PC-3 (cell line): ENCODE data around the gene RABGAP1. TPM values are rescaled to one million over a fixed set of nuclear protein-coding genes. Genes with fewer than 3 reads are reported as not detected.

Experiments
- ATAC-seq: fragments of 200-7000 bp; cut with Tn5 transposase; 2 replicates; pipeline ENCODE4 v1.9.1; 2020; ENCODE audit warnings: mild to moderate bottlenecking, moderate library complexity
- BruUV-seq: library from RNA; stranded (reverse); fragments of 400-500 nt; replicated peaks from 2 replicates; lab custom pipeline; 2021; lab: Mats Ljungman, UMichigan
- CTCF ChIA-PET: fragments of 300-600 bp; sonication (Branson Sonifier 250); formaldehyde crosslinking; loops from one replicate; lab custom pipeline; 2022; ENCODE audit warnings: antibody characterized with exemption; lab: Charles Lee
- POLR2A ChIA-PET: fragments of 300-600 bp; sonication (Branson Sonifier 250); formaldehyde crosslinking; loops from one replicate; lab custom pipeline; 2022; ENCODE audit warnings: antibody characterized with exemption; ENCODE audit not compliant: unreplicated experiment; lab: Charles Lee
- DNase-seq: peaks from one replicate; pipeline ENCODE4 v3.0.0-alpha.2; 2015
- H2AFZ ChIP-seq: fragments of 300-600 bp; sonication (generic); 2 replicates; pipeline ENCODE4 v1.6.0; 2016; ENCODE audit warnings: antibody characterized with exemption, low read length
- H3F3A ChIP-seq: fragments of 300-600 bp; sonication (generic); one replicate; pipeline ENCODE4 v1.6.0; 2017; ENCODE audit warnings: antibody characterized with exemption, low read length, control low read depth, mild to moderate bottlenecking; ENCODE audit not compliant: unreplicated experiment
- H3K27ac ChIP-seq: fragments of 300-600 bp; sonication (generic); 2 replicates; pipeline ENCODE4 v1.5.1; 2016; ENCODE audit warnings: mild to moderate bottlenecking, low read length
- H3K27me3 ChIP-seq: fragments of 300-600 bp; sonication (generic); 2 replicates; pipeline ENCODE4 v1.6.1; 2016; ENCODE audit warnings: low read length, mixed read lengths
- H3K36me3 ChIP-seq: fragments of 300-600 bp; sonication (generic); 2 replicates; pipeline ENCODE4 v1.6.1; 2016; ENCODE audit warnings: low read depth, mixed run types, low read length, mixed read lengths
- H3K4me1 ChIP-seq: fragments of 300-600 bp; sonication (generic); 2 replicates; pipeline ENCODE4 v1.5.1; 2016; ENCODE audit warnings: low read length; ENCODE audit not compliant: insufficient read depth
- H3K4me2 ChIP-seq: fragments of 300-600 bp; sonication (generic); 2 replicates; pipeline ENCODE4 v1.6.0; 2016; ENCODE audit warnings: low read length
- H3K4me3 ChIP-seq: fragments of 300-600 bp; sonication (generic); 2 replicates; pipeline ENCODE4 v1.5.1; 2016; ENCODE audit warnings: mild to moderate bottlenecking, low read length, mixed read lengths
- H3K79me2 ChIP-seq: fragments of 300-600 bp; sonication (generic); 2 replicates; pipeline ENCODE4 v1.6.1; 2017; ENCODE audit warnings: low read length, mixed read lengths
- H3K9ac ChIP-seq: fragments of 300-600 bp; sonication (generic); 2 replicates; pipeline ENCODE4 v1.6.0; 2016; ENCODE audit warnings: mild to moderate bottlenecking, low read length
- H3K9me2 ChIP-seq: fragments of 300-600 bp; sonication (generic); replicated peaks from 2 replicates; pipeline ENCODE4 v1.6.1; 2016; ENCODE audit warnings: mixed run types, low read length, mixed read lengths
- H3K9me3 ChIP-seq: fragments of 300-600 bp; sonication (generic); 2 replicates; pipeline ENCODE4 v1.6.1; 2016; ENCODE audit warnings: low read length, mixed read lengths
- H4K20me1 ChIP-seq: fragments of 300-600 bp; sonication (generic); 2 replicates; pipeline ENCODE4 v1.6.1; 2016; ENCODE audit warnings: low read length, mixed read lengths
- EZH2 ChIP-seq: fragments of 300-600 bp; sonication (generic); IDR thresholded peaks from one replicate; pipeline ENCODE4 v1.6.1; 2017; ENCODE audit warnings: antibody characterized with exemption, mild to moderate bottlenecking, low read length; ENCODE audit not compliant: unreplicated experiment
- EZH2phosphoT487 ChIP-seq: fragments of 300-600 bp; sonication (generic); IDR thresholded peaks from 2 replicates; pipeline ENCODE4 v1.6.1; 2018; ENCODE audit warnings: mild to moderate bottlenecking, antibody characterized with exemption, low read length, borderline replicate concordance
- intact Hi-C: fragments of 100-400 bp; cut with micrococcal nuclease; formaldehyde crosslinking; loops from 2 replicates; pipeline ENCODE4 v1.9.0; 2023
- total RNA-seq: library from RNA; depleted of rRNA; stranded (reverse); fragments of >200 nt; gene quantifications from 2 replicates; pipeline ENCODE4 v1.2.3, GENCODE V29; 2014
- TF ChIP-seq, protein P1 (sequence below): fragments of 300-600 bp; sonication (generic); conservative IDR thresholded peaks from 2 replicates; pipeline ENCODE4 v1.5.1; 2017; ENCODE audit warnings: antibody characterized with exemption, low read depth, mild to moderate bottlenecking, low read length

RABGAP1 gene
- total RNA-seq, 1 experiment from 2014 or later, result 16.5 TPM

DNA sequence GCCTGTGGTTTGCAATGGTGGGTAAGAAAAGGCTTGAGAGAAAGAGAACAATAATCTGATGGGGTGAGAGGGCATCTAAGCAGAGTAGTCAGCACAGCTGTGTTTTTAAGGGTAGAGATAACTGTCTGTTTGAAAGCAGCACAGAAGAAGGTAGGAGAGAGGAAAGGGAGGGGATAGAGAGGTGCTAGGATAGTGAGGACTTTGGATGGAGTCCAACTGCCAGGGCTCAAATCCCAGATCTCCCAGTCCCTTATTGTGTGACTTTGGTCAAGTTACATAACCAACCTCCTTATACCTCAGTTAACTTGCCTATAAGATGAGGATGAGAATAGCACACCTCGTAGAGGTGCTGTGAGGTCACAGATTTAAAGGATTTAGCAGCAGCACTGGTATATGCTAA, 148.2 kb downstream of the RABGAP1 start:
- Histone ChIP-seq H2AFZ (no peak overlapping the region), H3K36me3 (peaks cover 5% of the 10 kb centered on the region), H3K27me3 (no peaks in the 10 kb centered on the region), H3K9me2 (no peaks in the 10 kb centered on the region), H3F3A (no peaks in the 10 kb centered on the region), H3K4me3 (no peak overlapping the region), H3K9ac (no peak overlapping the region), H4K20me1 (no peaks in the 10 kb centered on the region), H3K4me2 (no peak overlapping the region), H3K27ac (no peak overlapping the region), H3K9me3 (no peaks in the 10 kb centered on the region), H3K4me1 (peaks cover 9% of the 10 kb centered on the region), H3K79me2 (no peaks in the 10 kb centered on the region)
- ATAC-seq (no peak), DNase-seq (no peak)
- intact Hi-C loops, result no loop called here
- no TSS peak for BruUV-seq
- POLR2A ChIA-PET, result no interaction called here
- CTCF ChIA-PET, result no interaction called here
- TF ChIP-seq EZH2phosphoT487 (no peak), EZH2 (no peak)
- TF ChIP-seq, protein P1, sequence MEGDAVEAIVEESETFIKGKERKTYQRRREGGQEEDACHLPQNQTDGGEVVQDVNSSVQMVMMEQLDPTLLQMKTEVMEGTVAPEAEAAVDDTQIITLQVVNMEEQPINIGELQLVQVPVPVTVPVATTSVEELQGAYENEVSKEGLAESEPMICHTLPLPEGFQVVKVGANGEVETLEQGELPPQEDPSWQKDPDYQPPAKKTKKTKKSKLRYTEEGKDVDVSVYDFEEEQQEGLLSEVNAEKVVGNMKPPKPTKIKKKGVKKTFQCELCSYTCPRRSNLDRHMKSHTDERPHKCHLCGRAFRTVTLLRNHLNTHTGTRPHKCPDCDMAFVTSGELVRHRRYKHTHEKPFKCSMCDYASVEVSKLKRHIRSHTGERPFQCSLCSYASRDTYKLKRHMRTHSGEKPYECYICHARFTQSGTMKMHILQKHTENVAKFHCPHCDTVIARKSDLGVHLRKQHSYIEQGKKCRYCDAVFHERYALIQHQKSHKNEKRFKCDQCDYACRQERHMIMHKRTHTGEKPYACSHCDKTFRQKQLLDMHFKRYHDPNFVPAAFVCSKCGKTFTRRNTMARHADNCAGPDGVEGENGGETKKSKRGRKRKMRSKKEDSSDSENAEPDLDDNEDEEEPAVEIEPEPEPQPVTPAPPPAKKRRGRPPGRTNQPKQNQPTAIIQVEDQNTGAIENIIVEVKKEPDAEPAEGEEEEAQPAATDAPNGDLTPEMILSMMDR, result no peak

DNA sequence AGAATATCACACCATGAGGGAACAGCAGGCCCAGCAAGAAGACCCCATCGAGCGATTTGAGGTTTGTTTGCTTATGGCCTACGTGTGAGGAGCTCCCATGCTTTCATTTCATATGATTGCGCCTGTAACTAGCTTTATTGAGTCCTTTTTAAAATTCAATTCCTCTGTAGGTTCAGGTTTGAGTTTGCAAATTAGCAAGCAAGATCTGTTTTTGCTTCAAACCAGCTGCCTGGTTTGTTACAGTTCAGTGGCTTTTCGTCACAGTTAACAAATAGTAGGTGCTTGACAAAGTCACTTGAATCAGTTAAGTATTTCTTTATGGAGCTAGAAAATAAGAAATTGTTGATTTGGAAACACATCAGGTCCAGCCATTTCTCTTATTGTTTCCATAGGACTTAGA, 149.0 kb downstream of the RABGAP1 start:
- Histone ChIP-seq H3F3A (no peaks in the 10 kb centered on the region), H3K36me3 (peaks cover 5% of the 10 kb centered on the region), H2AFZ (no peak overlapping the region), H3K4me3 (no peak overlapping the region), H3K4me2 (no peak overlapping the region), H3K9me2 (no peaks in the 10 kb centered on the region), H3K4me1 (peaks cover 9% of the 10 kb centered on the region), H3K27ac (no peak overlapping the region), H4K20me1 (no peaks in the 10 kb centered on the region), H3K27me3 (no peaks in the 10 kb centered on the region), H3K79me2 (no peaks in the 10 kb centered on the region), H3K9ac (no peak overlapping the region), H3K9me3 (no peaks in the 10 kb centered on the region)
- CTCF ChIA-PET, result no interaction called here
- no peak for DNase-seq
- intact Hi-C loops, result no loop called here
- ATAC-seq, result no peak
- POLR2A ChIA-PET, result no interaction called here
- BruUV-seq, result no TSS peak
- TF ChIP-seq EZH2, result no peak
- TF ChIP-seq, protein P1, result no peak
- no peak for TF ChIP-seq EZH2phosphoT487

DNA sequence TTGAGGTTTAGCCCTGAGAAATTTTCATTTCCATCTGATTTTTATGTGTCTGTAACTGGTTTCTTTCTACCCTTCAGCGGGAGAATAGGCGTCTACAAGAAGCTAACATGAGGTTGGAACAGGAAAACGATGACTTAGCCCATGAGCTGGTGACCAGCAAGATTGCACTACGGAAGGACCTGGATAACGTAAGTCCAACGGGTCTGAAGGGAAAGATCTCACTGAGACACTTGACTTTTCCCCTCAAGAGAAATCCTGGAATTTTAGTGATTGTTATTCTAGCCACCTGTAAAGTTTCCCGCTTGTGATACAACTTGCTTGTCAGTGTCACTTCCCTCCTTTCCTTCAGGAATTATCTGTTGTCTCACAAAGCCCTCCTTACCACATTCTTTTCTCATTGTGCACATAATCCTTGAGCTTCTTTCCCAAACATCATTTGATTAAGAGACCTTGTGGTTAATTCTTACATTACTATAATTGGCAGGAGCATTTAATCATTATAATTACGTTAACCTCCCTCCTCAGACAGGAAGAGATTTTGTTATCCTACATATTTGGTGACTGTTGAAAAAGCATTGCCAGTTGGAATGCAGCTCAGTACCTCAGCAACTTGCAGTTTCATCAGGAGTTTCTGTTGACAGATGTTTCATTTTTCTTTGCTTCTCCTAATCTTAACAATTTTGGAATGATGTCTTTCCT, 149.5 kb downstream of the RABGAP1 start:
- Histone ChIP-seq H2AFZ (no peak overlapping the region), H3K4me2 (no peak overlapping the region), H3K27me3 (no peaks in the 10 kb centered on the region), H4K20me1 (no peaks in the 10 kb centered on the region), H3K4me3 (no peak overlapping the region), H3K36me3 (peaks cover 5% of the 10 kb centered on the region), H3F3A (no peaks in the 10 kb centered on the region), H3K27ac (no peak overlapping the region), H3K4me1 (peaks cover 9% of the 10 kb centered on the region), H3K79me2 (no peaks in the 10 kb centered on the region), H3K9ac (no peak overlapping the region), H3K9me2 (no peaks in the 10 kb centered on the region), H3K9me3 (no peaks in the 10 kb centered on the region)
- ChIA-PET CTCF (no interaction called here), POLR2A (interaction anchor here (0.6 kb wide), 1 partner anchor 11 kb away, joined by 5 read pairs; no protein-coding TSS in a partner anchor)
- TF ChIP-seq EZH2phosphoT487 (no peak), EZH2 (no peak)
- TF ChIP-seq, protein P1, result no peak
- ATAC-seq (no peak), DNase-seq (no peak)
- intact Hi-C loops, result no loop called here
- BruUV-seq, result no TSS peak
